ENCODE data around the gene ABR. TPM values are rescaled to one million over a fixed set of nuclear protein-coding genes. Genes with fewer than 3 reads are reported as not detected.

Gene ABR
- total RNA-seq, 4 donors from 2014 or later, result 286 to 1,099 (median 522) TPM

- in situ Hi-C loops (cut with MboI; ENCODE audit: low pct_ligation_motif_present in 1 of 4, low pct_unique_long_range_greater_than_20kb in 1 of 4, low sequenced_read_pairs in 3 of 4), result no loop called here
- no peak for TF ChIP-seq CTCF (IDR thresholded peaks at IDR 0.05)
- TF ChIP-seq EP300 (IDR thresholded peaks at IDR 0.05; ENCODE audit: low read depth), result no peak
- no peak for TF ChIP-seq POLR2A (IDR thresholded peaks at IDR 0.05)
- TF ChIP-seq POLR2AphosphoS5 (IDR thresholded peaks at IDR 0.05), result no peak
- 61% methylated on average over 12 of the region's 12 CpGs; no CpG with 5 or more reads in 1 of the 2 donors for WGBS, 2 donors (ENCODE audit: low coverage in 1 of 2)
These were observed 214.3 kb downstream of the ABR start for GRCh38 chr17:965311-965989.

GRCh38 chr17:964876-965275, 214.9 kb downstream of the ABR start:
- Histone ChIP-seq H3K4me3 (no peak overlapping the region), H3K9me3 (no peaks in the 10 kb centered on the region), H3K27ac (peak overlapping the region; percentile 38 to 82 (median 60)), H3K36me3 (no peaks in the 10 kb centered on the region), H3K4me1 (peaks cover 0 to 15% (median 2%) of the 10 kb centered on the region in 4 donors), H3K27me3 (peaks cover 19% of the 10 kb centered on the region)
- TF ChIP-seq EP300 (IDR thresholded peaks at IDR 0.05; ENCODE audit: low read depth), result no peak
- no peak for TF ChIP-seq POLR2A (IDR thresholded peaks at IDR 0.05)
- TF ChIP-seq POLR2AphosphoS5 (IDR thresholded peaks at IDR 0.05), result no peak
- WGBS, 2 donors (ENCODE audit: low coverage in 1 of 2), result 73 to 95% methylated on average over 3 to 14 of the region's 14 CpGs
- intact Hi-C loops (cut with DNase I; ENCODE audit: low total_unique reads) (no loop called here), in situ Hi-C loops (cut with MboI; ENCODE audit: low pct_ligation_motif_present in 1 of 4, low pct_unique_long_range_greater_than_20kb in 1 of 4, low sequenced_read_pairs in 3 of 4) (no loop called here)
- DNase-seq, result no peak

More at GRCh38 chr17:965311-965989, 214.3 kb downstream of the ABR start:
- intact Hi-C loops (cut with DNase I; ENCODE audit: low total_unique reads), result no loop called here
- no peak for DNase-seq
- H3K9me3 ChIP-seq, result no peaks in the 10 kb centered on the region
- H3K4me1 ChIP-seq, result peaks cover 0 to 17% (median 2%) of the 10 kb centered on the region in 4 donors
- H3K27me3 ChIP-seq, result peaks cover 24% of the 10 kb centered on the region
- no peak overlapping the region for H3K4me3 ChIP-seq
- no peaks in the 10 kb centered on the region for H3K36me3 ChIP-seq
- H3K27ac ChIP-seq, result peak overlapping the region; percentile 38 to 82 (median 60)

GRCh38 chr17:962670-963069, 217.1 kb downstream of the ABR start:
- WGBS, 2 donors (ENCODE audit: low coverage in 1 of 2), result 74 to 80% methylated on average over 2 to 11 of the region's 11 CpGs
- TF ChIP-seq EP300 (IDR thresholded peaks at IDR 0.05; ENCODE audit: low read depth) (no peak), CTCF (IDR thresholded peaks at IDR 0.05) (no peak), POLR2A (IDR thresholded peaks at IDR 0.05) (no peak), POLR2AphosphoS5 (IDR thresholded peaks at IDR 0.05) (no peak)
- in situ Hi-C loops (cut with MboI; ENCODE audit: low pct_ligation_motif_present in 1 of 4, low pct_unique_long_range_greater_than_20kb in 1 of 4, low sequenced_read_pairs in 3 of 4) (no loop called here), intact Hi-C loops (cut with DNase I; ENCODE audit: low total_unique reads) (no loop called here)
- Histone ChIP-seq H3K9me3 (no peaks in the 10 kb centered on the region), H3K27ac (peak overlapping the region; percentile 29 to 82 (median 54)), H3K4me3 (no peak overlapping the region), H3K27me3 (peaks cover 4% of the 10 kb centered on the region), H3K36me3 (no peaks in the 10 kb centered on the region), H3K4me1 (peaks cover 0 to 5% (median 2%) of the 10 kb centered on the region in 4 donors)
- DNase-seq, result no peak

GRCh38 chr17:962166-962565, 217.6 kb downstream of the ABR start:
- 61 to 74% methylated on average over 8 of the region's 8 CpGs for WGBS, 2 donors (ENCODE audit: low coverage in 1 of 2)
- Histone ChIP-seq H3K36me3 (no peaks in the 10 kb centered on the region), H3K27me3 (peaks cover 4% of the 10 kb centered on the region), H3K27ac (peak overlapping the region; percentile 19 to 82 (median 50)), H3K4me3 (no peak overlapping the region), H3K4me1 (peaks cover 0 to 5% (median 2%) of the 10 kb centered on the region in 4 donors), H3K9me3 (no peaks in the 10 kb centered on the region)
- intact Hi-C loops (cut with DNase I; ENCODE audit: low total_unique reads), result no loop called here
- no peak for DNase-seq
- TF ChIP-seq CTCF (IDR thresholded peaks at IDR 0.05) (no peak), POLR2AphosphoS5 (IDR thresholded peaks at IDR 0.05) (no peak)
- in situ Hi-C loops (cut with MboI; ENCODE audit: low pct_ligation_motif_present in 1 of 4, low pct_unique_long_range_greater_than_20kb in 1 of 4, low sequenced_read_pairs in 3 of 4), result no loop called here

All from transverse colon (tissue), 4 donors.